Endothelial cell (in vitro differentiated cells): ENCODE data around the gene TSPAN12. TPM values are rescaled to one million over a fixed set of nuclear protein-coding genes. Genes with fewer than 3 reads are reported as not detected.

ENCODE experiments used
- DNase-seq: peaks from one replicate; pipeline ENCODE4 v3.0.0; 2021; ENCODE audit warnings: low spot score
- H3K27ac Mint-ChIP-seq: one replicate; pipeline ENCODE4 v1.8.0; 2021; ENCODE audit warnings: mixed read lengths, inconsistent platforms; ENCODE audit not compliant: unreplicated experiment
- H3K27me3 Mint-ChIP-seq: one replicate; pipeline ENCODE4 v1.8.0; 2021; ENCODE audit warnings: mild to moderate bottlenecking, moderate library complexity, mixed read lengths, inconsistent platforms; ENCODE audit not compliant: unreplicated experiment
- H3K36me3 Mint-ChIP-seq: one replicate; pipeline ENCODE4 v1.8.0; 2021; ENCODE audit warnings: mild to moderate bottlenecking, low read depth, mixed read lengths, inconsistent platforms; ENCODE audit not compliant: unreplicated experiment
- H3K4me1 Mint-ChIP-seq: one replicate; pipeline ENCODE4 v1.8.0; 2021; ENCODE audit warnings: mild to moderate bottlenecking, mixed read lengths, inconsistent platforms; ENCODE audit not compliant: unreplicated experiment
- H3K4me3 Mint-ChIP-seq: one replicate; pipeline ENCODE4 v1.8.0; 2021; ENCODE audit warnings: mild to moderate bottlenecking, mixed read lengths, inconsistent platforms; ENCODE audit not compliant: unreplicated experiment
- H3K9me3 Mint-ChIP-seq: one replicate; pipeline ENCODE4 v1.8.0; 2021; ENCODE audit warnings: mixed read lengths, inconsistent platforms; ENCODE audit not compliant: unreplicated experiment
- total RNA-seq: library from RNA; stranded (reverse); fragmentation: NEBNext Ultra II Directional; extraction: Animal tissue kit (Norgen Biotek cat#: 25700); gene quantifications from one replicate; pipeline ENCODE4 v1.2.1, GENCODE V29; 2021; ENCODE audit not compliant: unreplicated experiment
- TF ChIP-seq, protein P1 (sequence below): fragments of 200-600 bp; sonication (generic); IDR thresholded peaks from one replicate; pipeline ENCODE4 v1.5.0; 2021; ENCODE audit warnings: antibody characterized with exemption; ENCODE audit not compliant: unreplicated experiment

TSPAN12 gene
- total RNA-seq, 1 donor from 2014 or later, result 20.3 TPM

GRCh38 chr7:120741371-120742042, 116.4 kb downstream of the TSPAN12 start:
- TF ChIP-seq, protein P1, sequence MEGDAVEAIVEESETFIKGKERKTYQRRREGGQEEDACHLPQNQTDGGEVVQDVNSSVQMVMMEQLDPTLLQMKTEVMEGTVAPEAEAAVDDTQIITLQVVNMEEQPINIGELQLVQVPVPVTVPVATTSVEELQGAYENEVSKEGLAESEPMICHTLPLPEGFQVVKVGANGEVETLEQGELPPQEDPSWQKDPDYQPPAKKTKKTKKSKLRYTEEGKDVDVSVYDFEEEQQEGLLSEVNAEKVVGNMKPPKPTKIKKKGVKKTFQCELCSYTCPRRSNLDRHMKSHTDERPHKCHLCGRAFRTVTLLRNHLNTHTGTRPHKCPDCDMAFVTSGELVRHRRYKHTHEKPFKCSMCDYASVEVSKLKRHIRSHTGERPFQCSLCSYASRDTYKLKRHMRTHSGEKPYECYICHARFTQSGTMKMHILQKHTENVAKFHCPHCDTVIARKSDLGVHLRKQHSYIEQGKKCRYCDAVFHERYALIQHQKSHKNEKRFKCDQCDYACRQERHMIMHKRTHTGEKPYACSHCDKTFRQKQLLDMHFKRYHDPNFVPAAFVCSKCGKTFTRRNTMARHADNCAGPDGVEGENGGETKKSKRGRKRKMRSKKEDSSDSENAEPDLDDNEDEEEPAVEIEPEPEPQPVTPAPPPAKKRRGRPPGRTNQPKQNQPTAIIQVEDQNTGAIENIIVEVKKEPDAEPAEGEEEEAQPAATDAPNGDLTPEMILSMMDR, result no peak
- H3K4me3 Mint-ChIP-seq, result no peak overlapping the region
- no peaks in the 10 kb centered on the region for H3K36me3 Mint-ChIP-seq
- no peak for DNase-seq
- no peak overlapping the region for H3K27ac Mint-ChIP-seq
- no peaks in the 10 kb centered on the region for H3K9me3 Mint-ChIP-seq
- peaks cover 14% of the 10 kb centered on the region for H3K4me1 Mint-ChIP-seq
- H3K27me3 Mint-ChIP-seq, result no peaks in the 10 kb centered on the region

DNA sequence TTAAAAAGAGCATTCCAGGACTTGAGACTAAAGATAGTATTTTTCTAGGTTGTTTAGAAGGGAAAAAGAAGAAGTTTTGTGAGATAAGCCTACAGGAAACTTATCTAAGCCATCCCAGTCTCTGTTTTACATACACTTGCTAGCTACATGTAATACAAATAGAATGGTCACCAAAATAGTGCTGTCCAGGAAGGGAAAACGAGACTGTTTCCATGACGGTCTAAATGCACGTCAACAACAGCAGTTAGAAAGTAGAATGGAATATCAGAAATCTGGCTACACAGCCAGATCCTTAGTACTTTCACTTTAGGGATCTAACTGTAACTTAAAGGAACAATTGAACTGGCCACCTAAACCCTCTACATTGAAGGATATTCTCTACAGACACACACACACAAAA, 117.6 kb downstream of the TSPAN12 start:
- H3K9me3 Mint-ChIP-seq, result no peaks in the 10 kb centered on the region
- TF ChIP-seq, protein P1, result no peak
- peak overlapping the region; percentile 82 for H3K27ac Mint-ChIP-seq
- no peak for DNase-seq
- H3K27me3 Mint-ChIP-seq, result no peaks in the 10 kb centered on the region
- H3K4me1 Mint-ChIP-seq, result peaks cover 14% of the 10 kb centered on the region
- no peak overlapping the region for H3K4me3 Mint-ChIP-seq
- H3K36me3 Mint-ChIP-seq, result no peaks in the 10 kb centered on the region

- TF ChIP-seq, protein P1, result no peak
- no peak overlapping the region for H3K27ac Mint-ChIP-seq
- DNase-seq, result no peak
These were observed 119.1 kb downstream of the TSPAN12 start for GRCh38 chr7:120738816-120739215.

More at GRCh38 chr7:120738816-120739215, 119.1 kb downstream of the TSPAN12 start:
- Mint-ChIP-seq H3K9me3 (no peaks in the 10 kb centered on the region), H3K4me3 (no peak overlapping the region), H3K36me3 (no peaks in the 10 kb centered on the region), H3K27me3 (no peaks in the 10 kb centered on the region), H3K4me1 (peaks cover 14% of the 10 kb centered on the region)

Other genes starting within 250 kb of the TSPAN12 start
- 15.6 TPM for gene ING3, start 92.6 kb upstream of the TSPAN12 start, total RNA-seq
- 1.8 TPM for gene CPED1, start 130.6 kb upstream of the TSPAN12 start, total RNA-seq